ENCODE results near the gene RPS6KB2. TPM values are rescaled to one million over a fixed set of nuclear protein-coding genes. Genes with fewer than 3 reads are reported as not detected.

RPS6KB2 gene
- polyA plus RNA-seq, 1 experiment = 59.9 TPM

- ChIA-PET POLR2A (no interaction called here), CTCF (interaction anchor here (0.6 to 0.7 kb wide), 2 partner anchors 83 to 115 kb away, joined by 3 to 4 read pairs; no protein-coding TSS in a partner anchor)
- no peaks in the 10 kb centered on the region for H3K27me3 ChIP-seq (ENCODE audit: control insufficient read depth, insufficient read depth, low read length)
- no peak for TF ChIP-seq CTCF (IDR thresholded peaks at IDR 0.05; ENCODE audit: insufficient read depth, low read depth, low read length)
- H3K4me3 ChIP-seq (ENCODE audit: low read depth, low read length) = no peak overlapping the region
- no peak for DNase-seq (ENCODE audit: low read depth)
- H3K36me3 ChIP-seq (ENCODE audit: control insufficient read depth, insufficient read depth, low read length) = no peaks in the 10 kb centered on the region; the same call in 1 of the 2 replicates
Measured at GRCh38 chr11:67466367-67466766, 38.1 kb downstream of the RPS6KB2 start.

GRCh38 chr11:67466962-67467771, 38.9 kb downstream of the RPS6KB2 start:
- Histone ChIP-seq H3K27me3 (ENCODE audit: control insufficient read depth, insufficient read depth, low read length) (no peaks in the 10 kb centered on the region), H3K36me3 (ENCODE audit: control insufficient read depth, insufficient read depth, low read length) (no peaks in the 10 kb centered on the region; the same call in 1 of the 2 replicates), H3K4me3 (ENCODE audit: low read depth, low read length) (no peak overlapping the region)
- ChIA-PET CTCF (interaction anchor here (0.7 to 0.9 kb wide), 3 partner anchors 38 to 683 kb away, joined by 3 read pairs; partner anchors contain the start of gene PPP1CA), POLR2A (no interaction called here)
- TF ChIP-seq CTCF (IDR thresholded peaks at IDR 0.05; ENCODE audit: insufficient read depth, low read depth, low read length) = no peak
- DNase-seq (ENCODE audit: low read depth) = no peak

- CTCF ChIA-PET = interaction anchor here (0.6 to 2.0 kb wide), 6 partner anchors 11 to 67 kb away, joined by 3 to 8 read pairs (median 3); partner anchors contain the start of genes AIP, PITPNM1 and PPP1CA
- H3K4me3 ChIP-seq (ENCODE audit: low read depth, low read length) = peak overlapping the region; percentile 86
- POLR2A ChIA-PET = interaction anchor here (0.6 kb wide), 1 partner anchor 67 kb away, joined by 3 read pairs; the partner anchor contains the start of gene PPP1CA
- no peaks in the 10 kb centered on the region for H3K27me3 ChIP-seq (ENCODE audit: control insufficient read depth, insufficient read depth, low read length)
- no peaks in the 10 kb centered on the region; the same call in 1 of the 2 replicates for H3K36me3 ChIP-seq (ENCODE audit: control insufficient read depth, insufficient read depth, low read length)
- TF ChIP-seq CTCF (IDR thresholded peaks at IDR 0.05; ENCODE audit: insufficient read depth, low read depth, low read length) = no peak
- no peak for DNase-seq (ENCODE audit: low read depth)
Measured at GRCh38 chr11:67468056-67468455, 39.8 kb downstream of the RPS6KB2 start.

- no peak for TF ChIP-seq CTCF (IDR thresholded peaks at IDR 0.05; ENCODE audit: insufficient read depth, low read depth, low read length)
- POLR2A ChIA-PET = interaction anchor here (0.6 kb wide), 1 partner anchor 67 kb away, joined by 3 read pairs; the partner anchor contains the start of gene PPP1CA
Measured at GRCh38 chr11:67468456-67468758, 40.1 kb downstream of the RPS6KB2 start.

More at GRCh38 chr11:67468456-67468758, 40.1 kb downstream of the RPS6KB2 start:
- no peak for DNase-seq (ENCODE audit: low read depth)
- Histone ChIP-seq H3K36me3 (ENCODE audit: control insufficient read depth, insufficient read depth, low read length) (no peaks in the 10 kb centered on the region; the same call in 1 of the 2 replicates), H3K4me3 (ENCODE audit: low read depth, low read length) (peak overlapping the region; percentile 86), H3K27me3 (ENCODE audit: control insufficient read depth, insufficient read depth, low read length) (no peaks in the 10 kb centered on the region)
- CTCF ChIA-PET = interaction anchor here (0.6 to 2.0 kb wide), 4 partner anchors 10 to 68 kb away, joined by 3 to 8 read pairs (median 4); partner anchors contain the start of genes AIP, PITPNM1 and PPP1CA
